HCT116 (cell line): ENCODE measurements around the gene LRRC1. TPM values are rescaled to one million over a fixed set of nuclear protein-coding genes. Genes with fewer than 3 reads are reported as not detected.

Source experiments
- ATAC-seq: fragments of 200-7000 bp; cut with Tn5 transposase; 2 replicates; pipeline ENCODE4 v1.9.1; 2020; ENCODE audit warnings: mild to moderate bottlenecking, moderate library complexity
- BruUV-seq: library from RNA; stranded (reverse); fragments of 400-500 nt; replicated peaks from 2 replicates; lab custom pipeline; 2021; lab: Mats Ljungman, UMichigan
- CTCF ChIA-PET: fragments of 300-600 bp; sonication (Branson Sonifier 250); formaldehyde crosslinking; loops from one replicate; lab custom pipeline; 2021; ENCODE audit warnings: antibody characterized with exemption; lab: Charles Lee
- POLR2A ChIA-PET: fragments of 300-600, 350-600 bp; sonication (Branson Sonifier 250); formaldehyde crosslinking; loops from one replicate; lab custom pipeline; 2021; ENCODE audit warnings: antibody characterized with exemption; lab: Charles Lee
- RAD21 ChIA-PET, 2 experiments: fragments of 300-600 bp; sonication (Branson Sonifier 250); formaldehyde crosslinking; loops; one replicate each; lab custom pipeline; 2023; ENCODE audit warnings: low total read pairs in 2 of 2; ENCODE audit not compliant: uncharacterized antibody in 2 of 2, unreplicated experiment in 2 of 2, low non-redundant PET in 1 of 2; lab: Charles Lee
- DNase-seq: peaks from one replicate; pipeline ENCODE4 v3.0.0-alpha.2; 2010; ENCODE audit warnings: low read depth, low spot score
- H2AFZ ChIP-seq: fragments of 200-600 bp; shearing (Covaris generic), sonication (generic); 2 replicates; pipeline ENCODE4 v1.6.1; 2017; ENCODE audit warnings: low read depth, mixed run types, mixed read lengths, antibody characterized with exemption, low read length; ENCODE audit not compliant: poor library complexity, severe bottlenecking
- H3K27ac ChIP-seq: 2 replicates; pipeline ENCODE4 v1.5.1; 2012; ENCODE audit warnings: low read depth, low read length
- H3K27me3 ChIP-seq: fragments of 200-600 bp; sonication (generic); 2 replicates; pipeline ENCODE4 v1.6.1; 2016; ENCODE audit warnings: mixed run types, low read length, mixed read lengths; ENCODE audit not compliant: insufficient read depth
- H3K36me3 ChIP-seq, 2 experiments: fragments of 200-500 bp in 1 of 2; fragments of 200-600 bp in 1 of 2; sonication (Bioruptor generic) in 1 of 2; sonication (generic) in 1 of 2; 2 replicates each; pipeline versions ENCODE4 v1.5.1 to v1.6.1; 2014 to 2016; ENCODE audit warnings: low read length in 2 of 2, inconsistent platforms in 1 of 2, mixed read lengths in 1 of 2, mixed run types in 1 of 2; ENCODE audit not compliant: insufficient read depth in 2 of 2, control insufficient read depth in 1 of 2
- H3K4me1 ChIP-seq, 2 experiments: fragments of 200-600 bp in 1 of 2; sonication (generic) in 1 of 2; 2 replicates each; pipeline versions ENCODE4 v1.5.1 to v1.6.1; 2012 to 2017; ENCODE audit warnings: low read length in 2 of 2, inconsistent platforms in 1 of 2, mild to moderate bottlenecking in 1 of 2, mixed read lengths in 1 of 2, mixed run types in 1 of 2, moderate library complexity in 1 of 2; ENCODE audit not compliant: insufficient read depth in 2 of 2, control insufficient read depth in 1 of 2
- H3K4me2 ChIP-seq: fragments of 200-600 bp; sonication (generic); 2 replicates; pipeline ENCODE4 v1.6.1; 2017; ENCODE audit warnings: mixed run types, low read length, mixed read lengths
- H3K4me3 ChIP-seq, 2 experiments: fragments of 200-600 bp in 1 of 2; sonication (generic) in 1 of 2; replicated peaks in 1 of 2; 2 replicates each; pipeline ENCODE4 v1.5.1; 2011 to 2016; ENCODE audit warnings: low read length in 2 of 2, control low read depth in 1 of 2, low read depth in 1 of 2, mild to moderate bottlenecking in 1 of 2, mixed read lengths in 1 of 2, mixed run types in 1 of 2
- H3K79me2 ChIP-seq: fragments of 200-600 bp; sonication (generic); 2 replicates; pipeline ENCODE4 v1.6.1; 2017; ENCODE audit warnings: mild to moderate bottlenecking, mixed run types, low read length, moderate library complexity, mixed read lengths; ENCODE audit not compliant: insufficient read depth
- H3K9ac ChIP-seq: fragments of 200-600 bp; sonication (generic); 2 replicates; pipeline ENCODE4 v1.6.1; 2016; ENCODE audit warnings: low read length, mixed read lengths
- H3K9me2 ChIP-seq: fragments of 200-600 bp; sonication (generic), shearing (Covaris generic); 2 replicates; pipeline ENCODE4 v1.6.1; 2017; ENCODE audit warnings: mixed run types, mild to moderate bottlenecking, moderate library complexity; ENCODE audit not compliant: insufficient read depth
- H3K9me3 ChIP-seq, 2 experiments: fragments of 200-500 bp in 1 of 2; fragments of 200-600 bp in 1 of 2; sonication (Bioruptor generic) in 1 of 2; sonication (generic) in 1 of 2; 2 replicates each; pipeline ENCODE4 v1.6.1; 2014 to 2017; ENCODE audit warnings: low read length in 2 of 2, mixed read lengths in 2 of 2, inconsistent platforms in 1 of 2, low read depth in 1 of 2, mild to moderate bottlenecking in 1 of 2, mixed run types in 1 of 2, moderate library complexity in 1 of 2; ENCODE audit not compliant: control insufficient read depth in 1 of 2, insufficient read depth in 1 of 2
- H4K20me1 ChIP-seq: fragments of 200-600 bp; sonication (generic), shearing (Covaris generic); 2 replicates; pipeline ENCODE4 v1.6.1; 2017; ENCODE audit warnings: mixed run types, mild to moderate bottlenecking, moderate library complexity; ENCODE audit not compliant: insufficient read depth
- CBX3 ChIP-seq: IDR thresholded peaks from 2 replicates; pipeline ENCODE4 v1.6.1; 2012; ENCODE audit warnings: low read depth
- CEBPB ChIP-seq: IDR thresholded peaks from 2 replicates; pipeline ENCODE4 v1.6.1; 2012; ENCODE audit warnings: low read depth
- EGR1 ChIP-seq: IDR thresholded peaks from 2 replicates; pipeline ENCODE4 v1.6.1; 2012; ENCODE audit warnings: low read depth
- ELF1 ChIP-seq: IDR thresholded peaks from 2 replicates; pipeline ENCODE4 v1.6.1; 2012; ENCODE audit warnings: low read depth, borderline replicate concordance
- EZH2 ChIP-seq: fragments of 200-600 bp; sonication (generic); IDR thresholded peaks from 2 replicates; pipeline ENCODE4 v1.6.1; 2017; ENCODE audit warnings: antibody characterized with exemption, mixed run types
- FOSL1 ChIP-seq: IDR thresholded peaks from 2 replicates; pipeline ENCODE4 v1.6.1; 2012; ENCODE audit warnings: low read depth
- JUND ChIP-seq: IDR thresholded peaks from 2 replicates; pipeline ENCODE4 v1.6.1; 2012
- POLR2AphosphoS5 ChIP-seq: IDR thresholded peaks from 2 replicates; pipeline ENCODE4 v1.6.1; 2011; ENCODE audit warnings: mild to moderate bottlenecking, low read depth, low read length, moderate library complexity
- SP1 ChIP-seq: IDR thresholded peaks from 2 replicates; pipeline ENCODE4 v1.6.1; 2012; ENCODE audit warnings: low read depth
- SRF ChIP-seq: IDR thresholded peaks from 2 replicates; pipeline ENCODE4 v1.6.1; 2012; ENCODE audit warnings: low read depth
- YY1 ChIP-seq: IDR thresholded peaks from 2 replicates; pipeline ENCODE4 v1.6.1; 2011; ENCODE audit warnings: low read length, low read depth, moderate library complexity, mild to moderate bottlenecking; ENCODE audit not compliant: insufficient replicate concordance; ENCODE audit errors: extremely low read depth
- ZNF274 ChIP-seq: fragments of 200-500 bp; sonication (Bioruptor generic); IDR thresholded peaks from 2 replicates; pipeline ENCODE4 v1.6.1; 2014; ENCODE audit warnings: mild to moderate bottlenecking, low read depth, low read length, inconsistent platforms
- intact Hi-C: fragments of 100-400 bp; cut with micrococcal nuclease; formaldehyde crosslinking; loops from 2 replicates; pipeline ENCODE4 v1.10.0; 2022
- total RNA-seq: library from RNA; stranded (reverse); gene quantifications from one replicate; pipeline ENCODE4 v1.2.1, GENCODE V29; 2021; ENCODE audit not compliant: unreplicated experiment

LRRC1 gene
- total RNA-seq, 1 experiment from 2014 or later, result 19.8 TPM

DNA sequence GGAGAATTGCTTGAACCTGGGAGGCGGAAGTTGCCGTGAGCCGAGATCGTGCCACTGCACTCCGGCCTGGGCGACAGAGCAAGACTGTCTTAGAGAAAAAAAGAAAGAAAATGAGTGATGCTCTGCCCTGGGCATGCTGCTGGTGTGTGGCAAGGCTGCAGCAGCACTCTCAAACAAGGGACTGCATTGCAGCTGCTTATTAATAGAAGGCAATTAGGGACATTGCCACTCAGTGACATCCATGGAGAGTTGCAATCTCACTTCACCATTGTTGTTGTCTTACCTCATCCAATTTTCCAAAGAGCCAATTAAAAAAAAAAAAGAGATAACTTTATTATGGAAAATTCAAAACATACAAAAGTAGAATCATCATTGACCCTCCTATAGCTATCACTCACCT is 131.1 kb downstream of the LRRC1 start:
- ChIA-PET RAD21 (no interaction called here), POLR2A (no interaction called here), CTCF (interaction anchor here (0.7 to 1.5 kb wide), 2 partner anchors 30 to 53 kb away, joined by 4 read pairs; no protein-coding TSS in a partner anchor)
- intact Hi-C loops, result no loop called here
- TF ChIP-seq FOSL1, result no peak
- no peak for TF ChIP-seq EGR1
- TF ChIP-seq POLR2AphosphoS5, result no peak
- Histone ChIP-seq H2AFZ (no peak overlapping the region), H3K27ac (peak overlapping the region; percentile 71; the same call in 1 of the 2 replicates), H3K9ac (no peak overlapping the region), H3K79me2 (no peaks in the 10 kb centered on the region), H3K9me2 (no peaks in the 10 kb centered on the region), H3K4me1 (peaks cover 55 to 56% of the 10 kb centered on the region in 2 experiments), H3K4me3 (no peak overlapping the region), H3K27me3 (no peaks in the 10 kb centered on the region), H3K9me3 (no peaks in the 10 kb centered on the region), H4K20me1 (no peaks in the 10 kb centered on the region), H3K4me2 (peak overlapping the region; percentile 65; the same call in 1 of the 2 replicates), H3K36me3 (0 out of 4 replicates have a peak, but pooled peaks cover 0 to 2% of the 10 kb centered on the region in 2 experiments)
- no TSS peak for BruUV-seq
- DNase-seq (no peak), ATAC-seq (no peak)

DNA sequence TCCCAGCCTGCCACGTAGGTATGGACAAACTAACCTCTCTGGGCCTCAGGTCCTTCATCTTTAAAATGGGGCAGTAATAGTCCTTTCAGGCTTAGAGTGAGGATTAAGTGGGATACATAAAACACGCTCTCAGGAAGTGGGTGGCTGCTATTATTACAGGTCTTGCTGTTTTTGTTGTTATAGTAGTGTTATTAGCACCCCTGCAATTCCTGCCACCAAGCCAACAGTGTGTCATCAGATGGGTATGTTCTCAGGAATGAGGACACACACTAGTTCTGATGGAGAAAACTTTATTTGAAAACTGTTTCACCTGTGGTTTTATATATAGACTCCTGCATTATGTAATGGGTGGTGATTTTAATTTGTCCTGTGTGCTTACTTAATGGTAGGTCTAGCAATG is 131.7 kb downstream of the LRRC1 start:
- Histone ChIP-seq H3K4me1 (peaks cover 55 to 56% of the 10 kb centered on the region in 2 experiments), H3K9ac (peak overlapping the region; percentile 27), H3K36me3 (0 out of 4 replicates have a peak, but pooled peaks cover 0 to 2% of the 10 kb centered on the region in 2 experiments), H3K9me3 (no peaks in the 10 kb centered on the region), H3K9me2 (no peaks in the 10 kb centered on the region), H2AFZ (no peak overlapping the region), H3K4me3 (peak overlapping the region in 1 of 2 experiments; percentile 30; a peak in 2 of 4 replicates), H3K27ac (peak overlapping the region; percentile 71), H3K4me2 (peak overlapping the region; percentile 65), H3K79me2 (no peaks in the 10 kb centered on the region), H3K27me3 (no peaks in the 10 kb centered on the region), H4K20me1 (no peaks in the 10 kb centered on the region)
- intact Hi-C loops, result no loop called here
- TF ChIP-seq CEBPB (peak; percentile 27; the same call in 1 of the 2 replicates), FOSL1 (peak; percentile 49; the same call in 1 of the 2 replicates), SRF (no peak), JUND (peak; percentile 56), EZH2 (no peak), CBX3 (0 out of 2 replicates have a peak, but pooled peaks have one; percentile 42), ZNF274 (no peak), SP1 (0 out of 2 replicates have a peak, but pooled peaks have one; percentile 29), YY1 (no peak), ELF1 (peak; percentile 13; the same call in 1 of the 2 replicates)
- RAD21 ChIA-PET, result no interaction called here
- no TSS peak for BruUV-seq
- CTCF ChIA-PET, result interaction anchor here (1.5 kb wide), 1 partner anchor 30 kb away, joined by 4 read pairs; no protein-coding TSS in a partner anchor
- ATAC-seq (peak; percentile 70), DNase-seq (peak; percentile 21)
- POLR2A ChIA-PET, result no interaction called here
